ENCODE data around the gene FADS1. TPM values are rescaled to one million over a fixed set of nuclear protein-coding genes. Genes with fewer than 3 reads are reported as not detected.

The FADS1 gene
- total RNA-seq, 1 experiment from 2014 or later: 116 TPM

DNA sequence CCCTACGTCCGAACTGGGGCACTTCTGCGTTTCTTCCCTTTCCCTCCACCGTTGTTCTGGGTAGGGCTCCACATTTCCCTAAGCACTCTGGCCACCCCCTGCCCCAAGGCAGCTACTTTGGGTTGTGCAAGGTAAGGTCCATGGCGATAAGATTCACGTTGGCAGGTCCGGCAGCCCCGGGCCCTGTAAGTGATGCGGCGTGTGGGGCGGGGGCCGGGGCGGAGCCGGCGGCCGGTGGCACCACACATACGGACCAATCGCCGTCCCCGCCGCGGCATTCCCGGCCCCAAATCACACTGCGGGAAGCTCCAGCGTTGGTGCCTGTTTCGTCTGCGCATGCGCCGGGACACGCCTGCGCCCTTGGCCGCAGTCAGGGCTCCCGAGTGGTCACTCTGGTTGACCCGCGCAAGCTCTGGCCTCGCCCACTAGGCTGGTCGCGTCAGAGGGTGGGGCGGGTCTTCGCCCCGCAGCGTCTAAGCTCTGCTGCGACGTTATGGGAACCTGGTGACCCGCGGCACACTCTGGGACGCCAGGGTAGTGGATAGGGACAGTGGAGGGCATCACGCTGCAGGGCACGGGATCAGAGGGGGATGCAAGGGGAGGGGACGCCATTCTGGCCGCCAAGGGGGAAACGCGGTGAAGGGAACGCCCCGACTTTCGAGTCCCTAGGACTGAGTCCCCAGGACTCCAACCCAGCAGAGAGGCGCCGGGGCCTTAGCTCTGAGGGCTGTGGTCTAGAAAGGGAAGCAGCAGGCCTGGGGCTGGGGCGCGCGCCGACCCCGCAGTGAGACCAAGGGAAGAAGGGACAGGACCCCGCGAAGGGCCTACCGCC lies 1.6 kb downstream of the FADS1 start:
- H3K27me3 Mint-ChIP-seq (ENCODE audit: insufficient read depth, unreplicated experiment): no peaks in the 10 kb centered on the region
- intact Hi-C loops (cut with micrococcal nuclease; ENCODE audit: unreplicated experiment): loop anchor here (1.0 to 5.0 kb wide), 3 partner anchors 18 to 152 kb away; partner anchors contain the start of gene FTH1
- TSS peak; percentile 68 for BruUV-seq (replicated peaks)

DNA sequence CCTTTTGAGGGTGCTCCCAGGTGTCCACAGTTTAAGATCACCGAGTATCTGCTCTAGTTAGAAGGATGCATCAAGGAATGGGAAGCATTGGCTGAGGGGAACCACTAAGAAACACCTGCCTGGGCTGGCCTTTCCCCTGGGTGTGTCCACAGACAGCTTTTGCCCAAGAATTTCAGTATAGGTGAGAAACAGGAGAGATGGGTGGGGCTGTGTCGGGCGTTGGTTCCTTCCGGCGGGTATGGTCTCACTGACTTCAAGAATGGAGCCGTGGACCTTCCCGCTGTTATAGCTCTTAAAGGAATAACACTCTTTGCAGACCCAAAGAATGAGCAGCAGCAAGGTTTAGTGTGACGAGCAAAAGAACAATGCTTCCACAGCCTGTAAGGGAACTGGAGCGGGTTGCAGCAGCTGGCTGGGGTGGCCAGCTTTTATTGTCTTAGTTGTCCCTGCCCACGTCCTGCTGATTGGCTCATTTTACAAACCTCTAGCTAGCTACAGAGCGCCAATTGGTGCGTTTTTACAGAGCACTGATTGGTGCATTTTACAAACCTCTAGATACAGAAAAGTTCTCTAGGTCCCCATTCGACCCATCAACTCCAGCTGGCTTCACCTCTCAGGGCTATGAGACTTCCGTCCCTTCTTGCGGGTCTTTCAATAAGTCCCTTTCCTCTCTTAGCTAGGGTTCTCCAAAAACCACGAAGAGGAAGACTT lies 2.4 kb downstream of the FADS1 start:
- H3K4me1 ChIP-seq: peaks cover 16% of the 10 kb centered on the region
- TF ChIP-seq, protein P1, sequence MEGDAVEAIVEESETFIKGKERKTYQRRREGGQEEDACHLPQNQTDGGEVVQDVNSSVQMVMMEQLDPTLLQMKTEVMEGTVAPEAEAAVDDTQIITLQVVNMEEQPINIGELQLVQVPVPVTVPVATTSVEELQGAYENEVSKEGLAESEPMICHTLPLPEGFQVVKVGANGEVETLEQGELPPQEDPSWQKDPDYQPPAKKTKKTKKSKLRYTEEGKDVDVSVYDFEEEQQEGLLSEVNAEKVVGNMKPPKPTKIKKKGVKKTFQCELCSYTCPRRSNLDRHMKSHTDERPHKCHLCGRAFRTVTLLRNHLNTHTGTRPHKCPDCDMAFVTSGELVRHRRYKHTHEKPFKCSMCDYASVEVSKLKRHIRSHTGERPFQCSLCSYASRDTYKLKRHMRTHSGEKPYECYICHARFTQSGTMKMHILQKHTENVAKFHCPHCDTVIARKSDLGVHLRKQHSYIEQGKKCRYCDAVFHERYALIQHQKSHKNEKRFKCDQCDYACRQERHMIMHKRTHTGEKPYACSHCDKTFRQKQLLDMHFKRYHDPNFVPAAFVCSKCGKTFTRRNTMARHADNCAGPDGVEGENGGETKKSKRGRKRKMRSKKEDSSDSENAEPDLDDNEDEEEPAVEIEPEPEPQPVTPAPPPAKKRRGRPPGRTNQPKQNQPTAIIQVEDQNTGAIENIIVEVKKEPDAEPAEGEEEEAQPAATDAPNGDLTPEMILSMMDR (IDR thresholded peaks at IDR 0.05; ENCODE audit: insufficient read depth in 1 of 2, low read depth in 1 of 2, low read length in 1 of 2, severe bottlenecking in 1 of 2, unreplicated experiment in 1 of 2): no peak
- peak overlapping the region; percentile 19 for H3K4me3 ChIP-seq (ENCODE audit: low read depth, low read length)
- ChIA-PET CTCF (interaction anchor here (0.6 to 4.6 kb wide), 19 partner anchors 14 to 672 kb away, joined by 3 to 57 read pairs (median 8); partner anchors contain the start of genes FADS2 and FEN1), POLR2A (interaction anchor here (0.6 to 3.8 kb wide), 18 partner anchors 8 to 309 kb away, joined by 3 to 60 read pairs (median 6); partner anchors contain the start of genes FADS2, FEN1, FTH1 and INCENP)
- peaks cover 9% of the 10 kb centered on the region for H3K36me3 ChIP-seq (ENCODE audit: control insufficient read depth, insufficient read depth, low read length)
- BruUV-seq (replicated peaks): TSS peak; percentile 26
- intact Hi-C loops (cut with micrococcal nuclease; ENCODE audit: unreplicated experiment): no loop called here
- H3K9me3 ChIP-seq: no peaks in the 10 kb centered on the region
- Mint-ChIP-seq H3K4me3 (ENCODE audit: unreplicated experiment) (peak overlapping the region; percentile 81), H3K27me3 (ENCODE audit: insufficient read depth, unreplicated experiment) (no peaks in the 10 kb centered on the region), H3K4me1 (ENCODE audit: low read depth, unreplicated experiment) (peaks cover 18% of the 10 kb centered on the region), H3K9me3 (ENCODE audit: unreplicated experiment) (no peaks in the 10 kb centered on the region), H3K36me3 (ENCODE audit: insufficient read depth, unreplicated experiment) (peaks cover 74% of the 10 kb centered on the region), H3K27ac (ENCODE audit: unreplicated experiment) (peak overlapping the region; percentile 90)
- H3K27me3 ChIP-seq (replicated peaks; ENCODE audit: control insufficient read depth, insufficient read depth, low read length): no peaks in the 10 kb centered on the region
- DNase-seq: peak; percentile 46 to 57

More for the DNA sequence above, 1.6 kb downstream of the FADS1 start:
- TF ChIP-seq, protein P1 (IDR thresholded peaks at IDR 0.05; ENCODE audit: insufficient read depth in 1 of 2, low read depth in 1 of 2, low read length in 1 of 2, severe bottlenecking in 1 of 2, unreplicated experiment in 1 of 2): no peak
- Histone ChIP-seq H3K9me3 (no peaks in the 10 kb centered on the region), H3K27me3 (replicated peaks; ENCODE audit: control insufficient read depth, insufficient read depth, low read length) (no peaks in the 10 kb centered on the region), H3K4me1 (peaks cover 16% of the 10 kb centered on the region), H3K4me3 (ENCODE audit: low read depth, low read length) (peak overlapping the region; percentile 85), H3K36me3 (ENCODE audit: control insufficient read depth, insufficient read depth, low read length) (peaks cover 9% of the 10 kb centered on the region)
- H3K4me3 Mint-ChIP-seq (ENCODE audit: unreplicated experiment): peak overlapping the region; percentile 81
- H3K9me3 Mint-ChIP-seq (ENCODE audit: unreplicated experiment): no peaks in the 10 kb centered on the region
- peak overlapping the region; percentile 90 for H3K27ac Mint-ChIP-seq (ENCODE audit: unreplicated experiment)
- H3K4me1 Mint-ChIP-seq (ENCODE audit: low read depth, unreplicated experiment): peaks cover 18% of the 10 kb centered on the region
- ChIA-PET POLR2A (interaction anchor here (0.7 to 3.8 kb wide), 19 partner anchors 8 to 308 kb away, joined by 3 to 60 read pairs (median 5); partner anchors contain the start of genes FADS2, FEN1, FTH1 and INCENP), CTCF (interaction anchor here (0.6 to 4.6 kb wide), 20 partner anchors 13 to 671 kb away, joined by 3 to 57 read pairs (median 8); partner anchors contain the start of genes FADS2 and FEN1)
- DNase-seq: peak; percentile 99
- peaks cover 67% of the 10 kb centered on the region for H3K36me3 Mint-ChIP-seq (ENCODE audit: insufficient read depth, unreplicated experiment)

All from Caco-2 (cell line).